ENCODE results near the gene EFHC2.

Gene EFHC2

GRCh38 chrX:44174061-44174460, 169.4 kb downstream of the EFHC2 start:
- DNase-seq: no peak

GRCh38 chrX:44173219-44173618, 170.3 kb downstream of the EFHC2 start:
- no peak overlapping the region for H3K27ac ChIP-seq (ENCODE audit: insufficient read depth in 1 of 2, low read depth in 1 of 2, low read length in 2 of 2, poor library complexity in 1 of 2, severe bottlenecking in 2 of 2)
- no peak for DNase-seq
- POLR2A ChIA-PET: no interaction called here
- WGBS (ENCODE audit: insufficient coverage): 82% methylated on average over 3 of the region's 3 CpGs
- peaks cover 0 to 9% (median 4%) of the 10 kb centered on the region in 5 experiments for H3K9me3 ChIP-seq (ENCODE audit: control extremely low read depth in 1 of 5, control insufficient read depth in 4 of 5, insufficient read depth in 2 of 5, low read depth in 1 of 5, low read length in 4 of 5)
- H3K4me3 ChIP-seq (ENCODE audit: control insufficient read depth in 1 of 7, extremely low read depth in 1 of 7, insufficient read depth in 4 of 7, low read depth in 2 of 7, low read length in 6 of 7): no peak overlapping the region
- H3K27me3 ChIP-seq (replicated peaks in 2 of 5; ENCODE audit: control insufficient read depth in 4 of 5, insufficient read depth in 5 of 5, low read length in 4 of 5): no peaks in the 10 kb centered on the region
- peaks cover 0 to 34% (median 9%) of the 10 kb centered on the region in 4 experiments for H3K36me3 ChIP-seq (ENCODE audit: control insufficient read depth in 4 of 4, insufficient read depth in 4 of 4, low read length in 3 of 4)
- H3K4me1 ChIP-seq (ENCODE audit: control extremely low read depth in 1 of 4, control insufficient read depth in 4 of 4, insufficient read depth in 4 of 4, low read length in 3 of 4): no peaks in the 10 kb centered on the region
- CTCF ChIA-PET: interaction anchor here (1.0 kb wide), 1 partner anchor 284 kb away, joined by 4 read pairs; no protein-coding TSS in a partner anchor

More at GRCh38 chrX:44174061-44174460, 169.4 kb downstream of the EFHC2 start:
- H3K4me3 ChIP-seq (ENCODE audit: control insufficient read depth in 1 of 7, extremely low read depth in 1 of 7, insufficient read depth in 4 of 7, low read depth in 2 of 7, low read length in 6 of 7): no peak overlapping the region
- no CpG with 5 or more reads among the region's 3 CpGs for WGBS (ENCODE audit: insufficient coverage)
- ChIA-PET POLR2A (no interaction called here), CTCF (no interaction called here)
- no peaks in the 10 kb centered on the region for H3K4me1 ChIP-seq (ENCODE audit: control extremely low read depth in 1 of 4, control insufficient read depth in 4 of 4, insufficient read depth in 4 of 4, low read length in 3 of 4)
- peaks cover 0 to 8% (median 2%) of the 10 kb centered on the region in 5 experiments for H3K9me3 ChIP-seq (ENCODE audit: control extremely low read depth in 1 of 5, control insufficient read depth in 4 of 5, insufficient read depth in 2 of 5, low read depth in 1 of 5, low read length in 4 of 5)
- H3K27me3 ChIP-seq (replicated peaks in 2 of 5; ENCODE audit: control insufficient read depth in 4 of 5, insufficient read depth in 5 of 5, low read length in 4 of 5): no peaks in the 10 kb centered on the region
- peaks cover 0 to 34% (median 9%) of the 10 kb centered on the region in 4 experiments for H3K36me3 ChIP-seq (ENCODE audit: control insufficient read depth in 4 of 4, insufficient read depth in 4 of 4, low read length in 3 of 4)
- H3K27ac ChIP-seq (ENCODE audit: insufficient read depth in 1 of 2, low read depth in 1 of 2, low read length in 2 of 2, poor library complexity in 1 of 2, severe bottlenecking in 2 of 2): no peak overlapping the region

GRCh38 chrX:44167116-44167515, 176.4 kb downstream of the EFHC2 start:
- Histone ChIP-seq H3K9me3 (ENCODE audit: control extremely low read depth in 1 of 5, control insufficient read depth in 4 of 5, insufficient read depth in 2 of 5, low read depth in 1 of 5, low read length in 4 of 5) (peaks cover 0 to 4% (median 0%) of the 10 kb centered on the region in 5 experiments), H3K27me3 (replicated peaks in 2 of 5; ENCODE audit: control insufficient read depth in 4 of 5, insufficient read depth in 5 of 5, low read length in 4 of 5) (no peaks in the 10 kb centered on the region), H3K36me3 (ENCODE audit: control insufficient read depth in 4 of 4, insufficient read depth in 4 of 4, low read length in 3 of 4) (peaks cover 0 to 9% (median 0%) of the 10 kb centered on the region in 4 experiments), H3K27ac (ENCODE audit: insufficient read depth in 1 of 2, low read depth in 1 of 2, low read length in 2 of 2, poor library complexity in 1 of 2, severe bottlenecking in 2 of 2) (no peak overlapping the region), H3K4me1 (ENCODE audit: control extremely low read depth in 1 of 4, control insufficient read depth in 4 of 4, insufficient read depth in 4 of 4, low read length in 3 of 4) (no peaks in the 10 kb centered on the region), H3K4me3 (ENCODE audit: control insufficient read depth in 1 of 7, extremely low read depth in 1 of 7, insufficient read depth in 4 of 7, low read depth in 2 of 7, low read length in 6 of 7) (no peak overlapping the region)
- WGBS (ENCODE audit: insufficient coverage): 40% methylated on average over 1 of the region's 1 CpG
- no peak for DNase-seq
- ChIA-PET CTCF (no interaction called here), POLR2A (no interaction called here)

GRCh38 chrX:44162964-44163475, 180.5 kb downstream of the EFHC2 start:
- ChIA-PET POLR2A (no interaction called here), CTCF (no interaction called here)
- DNase-seq: no peak
- H3K36me3 ChIP-seq (ENCODE audit: control insufficient read depth in 4 of 4, insufficient read depth in 4 of 4, low read length in 3 of 4): peaks cover 0 to 9% (median 0%) of the 10 kb centered on the region in 4 experiments
- H3K4me1 ChIP-seq (ENCODE audit: control extremely low read depth in 1 of 4, control insufficient read depth in 4 of 4, insufficient read depth in 4 of 4, low read length in 3 of 4): no peaks in the 10 kb centered on the region
- peaks cover 0 to 3% (median 0%) of the 10 kb centered on the region in 5 experiments for H3K27me3 ChIP-seq (replicated peaks in 2 of 5; ENCODE audit: control insufficient read depth in 4 of 5, insufficient read depth in 5 of 5, low read length in 4 of 5)
- no peak overlapping the region for H3K4me3 ChIP-seq (ENCODE audit: control insufficient read depth in 1 of 7, extremely low read depth in 1 of 7, insufficient read depth in 4 of 7, low read depth in 2 of 7, low read length in 6 of 7)
- H3K9me3 ChIP-seq (ENCODE audit: control extremely low read depth in 1 of 5, control insufficient read depth in 4 of 5, insufficient read depth in 2 of 5, low read depth in 1 of 5, low read length in 4 of 5): no peaks in the 10 kb centered on the region
- no peak overlapping the region for H3K27ac ChIP-seq (ENCODE audit: insufficient read depth in 1 of 2, low read depth in 1 of 2, low read length in 2 of 2, poor library complexity in 1 of 2, severe bottlenecking in 2 of 2)

- CTCF ChIA-PET: no interaction called here
- POLR2A ChIA-PET: no interaction called here
- no peak overlapping the region for H3K27ac ChIP-seq (ENCODE audit: insufficient read depth in 1 of 2, low read depth in 1 of 2, low read length in 2 of 2, poor library complexity in 1 of 2, severe bottlenecking in 2 of 2)
- H3K36me3 ChIP-seq (ENCODE audit: control insufficient read depth in 4 of 4, insufficient read depth in 4 of 4, low read length in 3 of 4): peaks cover 0 to 6% (median 0%) of the 10 kb centered on the region in 4 experiments
- 76% methylated on average over 2 of the region's 2 CpGs for WGBS (ENCODE audit: insufficient coverage)
- DNase-seq: no peak
- no peak overlapping the region for H3K4me3 ChIP-seq (ENCODE audit: control insufficient read depth in 1 of 7, extremely low read depth in 1 of 7, insufficient read depth in 4 of 7, low read depth in 2 of 7, low read length in 6 of 7)
- peaks cover 0 to 10% (median 0%) of the 10 kb centered on the region in 5 experiments for H3K27me3 ChIP-seq (replicated peaks in 2 of 5; ENCODE audit: control insufficient read depth in 4 of 5, insufficient read depth in 5 of 5, low read length in 4 of 5)
- H3K4me1 ChIP-seq (ENCODE audit: control extremely low read depth in 1 of 4, control insufficient read depth in 4 of 4, insufficient read depth in 4 of 4, low read length in 3 of 4): no peaks in the 10 kb centered on the region
- H3K9me3 ChIP-seq (ENCODE audit: control extremely low read depth in 1 of 5, control insufficient read depth in 4 of 5, insufficient read depth in 2 of 5, low read depth in 1 of 5, low read length in 4 of 5): no peaks in the 10 kb centered on the region
Measured at GRCh38 chrX:44157858-44158257, 185.6 kb downstream of the EFHC2 start.

GRCh38 chrX:44157283-44157682, 186.2 kb downstream of the EFHC2 start:
- ChIA-PET POLR2A (no interaction called here), CTCF (no interaction called here)
- H3K4me3 ChIP-seq (ENCODE audit: control insufficient read depth in 1 of 7, extremely low read depth in 1 of 7, insufficient read depth in 4 of 7, low read depth in 2 of 7, low read length in 6 of 7): no peak overlapping the region
- peaks cover 0 to 1% (median 0%) of the 10 kb centered on the region in 4 experiments for H3K36me3 ChIP-seq (ENCODE audit: control insufficient read depth in 4 of 4, insufficient read depth in 4 of 4, low read length in 3 of 4)
- H3K27ac ChIP-seq (ENCODE audit: insufficient read depth in 1 of 2, low read depth in 1 of 2, low read length in 2 of 2, poor library complexity in 1 of 2, severe bottlenecking in 2 of 2): no peak overlapping the region
- H3K27me3 ChIP-seq (replicated peaks in 2 of 5; ENCODE audit: control insufficient read depth in 4 of 5, insufficient read depth in 5 of 5, low read length in 4 of 5): peaks cover 0 to 12% (median 0%) of the 10 kb centered on the region in 5 experiments
- no peaks in the 10 kb centered on the region for H3K9me3 ChIP-seq (ENCODE audit: control extremely low read depth in 1 of 5, control insufficient read depth in 4 of 5, insufficient read depth in 2 of 5, low read depth in 1 of 5, low read length in 4 of 5)
- no peaks in the 10 kb centered on the region for H3K4me1 ChIP-seq (ENCODE audit: control extremely low read depth in 1 of 4, control insufficient read depth in 4 of 4, insufficient read depth in 4 of 4, low read length in 3 of 4)
- DNase-seq: no peak

GRCh38 chrX:44156726-44157125, 186.7 kb downstream of the EFHC2 start:
- ChIA-PET POLR2A (no interaction called here), CTCF (no interaction called here)
- H3K4me1 ChIP-seq (ENCODE audit: control extremely low read depth in 1 of 4, control insufficient read depth in 4 of 4, insufficient read depth in 4 of 4, low read length in 3 of 4): no peaks in the 10 kb centered on the region
- no peak overlapping the region for H3K27ac ChIP-seq (ENCODE audit: insufficient read depth in 1 of 2, low read depth in 1 of 2, low read length in 2 of 2, poor library complexity in 1 of 2, severe bottlenecking in 2 of 2)
- no peak for DNase-seq
- no peaks in the 10 kb centered on the region for H3K36me3 ChIP-seq (ENCODE audit: control insufficient read depth in 4 of 4, insufficient read depth in 4 of 4, low read length in 3 of 4)
- H3K9me3 ChIP-seq (ENCODE audit: control extremely low read depth in 1 of 5, control insufficient read depth in 4 of 5, insufficient read depth in 2 of 5, low read depth in 1 of 5, low read length in 4 of 5): no peaks in the 10 kb centered on the region
- H3K4me3 ChIP-seq (ENCODE audit: control insufficient read depth in 1 of 7, extremely low read depth in 1 of 7, insufficient read depth in 4 of 7, low read depth in 2 of 7, low read length in 6 of 7): no peak overlapping the region
- 87% methylated on average over 3 of the region's 3 CpGs for WGBS (ENCODE audit: insufficient coverage)
- H3K27me3 ChIP-seq (replicated peaks in 2 of 5; ENCODE audit: control insufficient read depth in 4 of 5, insufficient read depth in 5 of 5, low read length in 4 of 5): peaks cover 0 to 13% (median 0%) of the 10 kb centered on the region in 5 experiments

All from common myeloid progenitor, CD34-positive (primary cell).